ENCODE measurements around the gene ACKR2. TPM values are rescaled to one million over a fixed set of nuclear protein-coding genes. Genes with fewer than 3 reads are reported as not detected.
A peak's percentile ranks its signal among the peaks of the same experiment; 100 is the strongest.

The ACKR2 gene
- total RNA-seq, 1 donor from 2014 or later = 0.41 TPM

DNA sequence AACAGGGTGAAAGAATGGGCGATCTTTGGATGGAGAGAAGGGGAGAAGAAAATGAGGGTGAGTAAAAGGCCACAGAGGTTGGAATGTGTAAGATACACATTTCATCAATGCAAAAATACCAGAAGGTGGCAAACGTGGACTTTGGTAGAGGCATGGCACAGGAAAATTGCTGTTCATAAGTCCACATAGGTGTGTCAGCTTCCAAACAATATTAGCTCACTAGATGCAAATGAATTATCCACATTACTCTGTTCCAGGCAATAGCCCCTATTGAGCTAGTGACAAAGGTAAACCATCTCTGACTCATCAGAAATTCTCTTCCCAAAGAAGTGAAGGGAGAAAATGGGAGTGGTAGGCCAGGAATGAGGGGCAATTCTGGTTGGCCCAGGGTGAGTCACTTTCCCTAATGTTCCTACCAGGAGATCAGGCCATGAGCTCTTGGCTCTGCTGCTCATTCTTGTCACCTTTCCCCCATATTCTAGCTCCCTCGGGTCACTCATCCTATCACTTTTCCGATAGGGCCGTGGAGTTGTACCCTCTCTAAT is 19.9 kb downstream of the ACKR2 start:
- no peak for DNase-seq (ENCODE audit: extremely low read depth, low read depth, low spot score)

DNA sequence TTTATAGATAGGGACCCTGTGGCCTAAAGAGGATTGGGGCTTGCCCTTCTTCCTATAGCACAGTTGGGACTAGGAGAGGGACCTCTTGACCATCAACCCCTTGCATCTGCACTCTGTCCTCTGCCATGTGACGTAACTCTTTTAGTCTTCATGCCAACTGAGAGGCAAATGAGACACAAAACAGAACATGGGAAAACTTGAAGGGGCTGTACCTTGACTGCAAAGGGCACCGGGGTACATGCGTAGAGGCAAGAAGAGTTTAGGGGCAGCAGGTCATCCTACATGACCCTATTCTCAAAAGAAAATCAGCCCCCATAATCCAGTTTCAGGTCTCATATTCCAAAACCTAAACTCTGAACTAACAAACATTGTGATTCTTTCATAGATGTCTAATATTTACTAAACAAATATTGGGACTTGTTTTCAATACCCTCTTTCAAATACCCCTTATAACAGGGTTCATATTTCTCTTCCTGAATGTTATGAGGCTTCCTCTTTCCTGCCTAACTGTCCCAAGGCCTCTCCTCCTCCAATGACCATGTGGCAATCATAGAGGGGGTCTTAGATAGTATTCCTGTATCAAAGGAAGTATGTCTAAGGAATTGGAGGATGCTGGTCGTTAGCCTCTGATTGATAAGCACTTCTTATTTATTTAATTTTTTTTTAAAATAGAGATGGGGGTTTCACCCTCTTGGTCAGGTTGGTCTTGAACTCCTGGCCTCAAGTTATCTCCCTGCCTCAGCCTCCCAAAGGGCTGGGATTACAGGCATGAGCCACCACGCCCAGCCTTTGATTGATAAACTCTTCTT is 20.6 kb downstream of the ACKR2 start:
- no peak for DNase-seq (ENCODE audit: extremely low read depth, low read depth, low spot score)

DNA sequence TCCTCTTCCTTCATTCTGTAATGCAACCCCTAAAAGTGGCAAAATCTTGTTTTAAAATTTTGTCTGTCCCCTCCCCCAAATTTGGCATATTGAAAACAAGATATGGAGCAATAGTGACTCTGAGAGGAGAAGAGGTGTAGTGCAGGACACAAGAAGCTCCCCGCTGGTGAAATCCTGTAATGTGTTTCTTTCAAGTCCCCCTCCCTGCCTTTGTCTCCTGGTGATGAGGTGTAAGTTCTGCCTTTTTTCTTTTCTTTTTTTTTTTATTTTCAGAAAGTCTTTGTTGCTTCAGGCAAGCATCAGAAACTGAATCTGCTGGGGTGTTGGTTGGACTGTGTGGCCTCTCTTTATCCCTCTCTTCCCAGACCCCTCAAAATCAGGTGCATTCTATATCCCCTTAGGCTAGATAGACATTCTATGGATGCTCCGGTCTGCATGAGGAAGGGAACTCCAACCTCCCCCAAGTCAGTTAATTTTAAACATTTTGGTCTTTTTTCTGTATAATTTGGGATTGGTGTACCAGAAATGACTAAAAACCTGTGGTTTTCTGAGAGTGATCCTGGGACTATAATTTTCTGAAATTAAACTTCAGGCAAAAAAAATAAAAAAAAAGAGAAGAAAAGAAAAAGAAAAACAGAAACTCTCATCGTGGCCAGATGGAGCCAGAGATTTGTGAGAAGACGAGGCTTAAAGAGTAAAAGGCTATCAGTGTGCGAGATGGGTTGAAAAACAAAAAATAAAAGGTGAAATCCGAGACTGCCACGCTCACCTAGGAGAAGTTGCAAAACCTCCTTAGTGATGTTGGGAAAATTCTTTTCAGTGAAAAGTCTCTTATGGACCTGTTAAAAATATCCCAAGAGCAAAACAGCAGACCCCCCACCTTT is 21.4 kb downstream of the ACKR2 start:
- no peak for DNase-seq (ENCODE audit: extremely low read depth, low read depth, low spot score)

DNA sequence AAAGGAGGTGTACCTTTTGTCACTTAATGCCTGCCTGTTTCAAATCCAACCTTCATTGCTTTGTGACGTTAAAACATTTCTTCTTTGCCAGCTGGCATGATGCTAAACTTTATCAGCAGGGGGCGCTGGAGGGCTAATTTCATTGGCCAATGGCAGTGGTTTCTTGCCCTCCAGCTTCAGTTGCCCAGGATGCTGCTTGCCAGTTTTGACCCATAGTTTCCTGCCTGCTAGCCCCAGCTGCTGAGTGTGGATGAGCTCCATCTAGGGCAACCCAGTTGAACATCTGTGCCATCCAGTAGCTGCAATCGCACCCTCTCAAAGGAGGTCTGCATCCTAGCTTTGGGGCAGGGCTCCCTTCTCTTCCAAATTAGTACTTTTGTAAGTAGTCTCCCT is 22.1 kb downstream of the ACKR2 start:
- DNase-seq (ENCODE audit: extremely low read depth, low read depth, low spot score) = no peak

DNA sequence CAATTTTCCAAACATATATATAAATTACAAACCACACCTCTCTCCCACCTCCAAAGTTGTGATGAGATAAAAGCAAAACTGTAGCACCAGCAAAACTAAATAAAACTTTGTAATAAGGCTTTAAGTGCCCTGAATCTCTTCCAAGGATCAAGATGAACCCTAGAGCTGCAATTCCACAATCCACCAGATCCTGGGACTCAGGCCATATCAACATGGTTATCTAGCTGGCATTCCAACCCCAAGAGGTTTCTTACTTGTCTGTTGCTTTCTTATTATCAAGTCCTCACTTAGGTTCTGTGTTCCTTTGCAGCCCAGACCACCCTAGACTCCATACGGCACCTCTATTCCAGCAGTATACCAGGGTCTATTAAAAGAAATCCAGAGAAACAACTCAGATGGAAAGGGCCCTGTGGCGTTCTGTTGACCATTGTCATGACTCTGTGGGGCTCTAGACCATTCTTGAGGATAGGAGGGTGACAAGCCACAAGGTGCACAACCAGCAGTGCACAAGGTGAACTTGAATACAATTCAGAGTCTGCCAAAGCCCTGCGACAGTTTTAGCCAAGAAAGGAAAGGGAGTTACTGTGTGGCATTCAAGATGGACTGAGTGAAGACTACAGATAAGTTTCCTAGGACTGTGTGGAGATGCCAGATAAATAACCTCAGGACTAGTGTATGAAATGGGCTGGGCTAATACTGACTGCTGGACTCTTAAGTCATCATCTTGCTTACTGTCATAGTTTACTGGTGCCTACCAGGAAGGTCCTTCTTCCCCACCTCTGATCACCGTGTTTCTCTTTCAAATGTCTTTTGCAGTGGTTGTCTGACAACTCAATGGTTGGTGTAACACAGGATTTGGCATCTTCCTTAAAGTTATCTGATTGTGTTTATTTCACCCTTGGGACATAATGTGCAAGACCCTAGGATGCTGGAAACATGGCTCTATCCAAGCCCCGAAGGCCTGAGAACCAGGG is 27.2 kb downstream of the ACKR2 start:
- DNase-seq (ENCODE audit: extremely low read depth, low read depth, low spot score) = no peak

DNA sequence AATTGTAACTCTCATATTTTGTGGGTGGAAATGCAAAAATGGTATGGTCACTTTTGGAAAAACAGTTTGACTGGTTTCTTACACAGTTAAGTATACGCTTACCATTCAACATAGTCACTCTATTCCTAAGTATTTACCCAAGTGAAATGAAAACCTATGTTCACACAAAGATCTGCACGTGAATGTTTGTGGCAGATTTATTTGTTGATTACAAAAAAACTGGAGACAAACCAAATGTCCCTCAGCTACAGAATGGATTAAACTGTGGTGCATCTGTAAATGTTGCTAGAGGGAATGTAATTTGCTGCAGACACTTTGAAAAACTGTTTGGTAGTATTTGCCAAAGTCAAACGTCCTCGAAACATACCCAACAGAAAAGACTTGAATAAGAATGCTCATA is 29.3 kb downstream of the ACKR2 start:
- no peak for DNase-seq (ENCODE audit: extremely low read depth, low read depth, low spot score)

DNA sequence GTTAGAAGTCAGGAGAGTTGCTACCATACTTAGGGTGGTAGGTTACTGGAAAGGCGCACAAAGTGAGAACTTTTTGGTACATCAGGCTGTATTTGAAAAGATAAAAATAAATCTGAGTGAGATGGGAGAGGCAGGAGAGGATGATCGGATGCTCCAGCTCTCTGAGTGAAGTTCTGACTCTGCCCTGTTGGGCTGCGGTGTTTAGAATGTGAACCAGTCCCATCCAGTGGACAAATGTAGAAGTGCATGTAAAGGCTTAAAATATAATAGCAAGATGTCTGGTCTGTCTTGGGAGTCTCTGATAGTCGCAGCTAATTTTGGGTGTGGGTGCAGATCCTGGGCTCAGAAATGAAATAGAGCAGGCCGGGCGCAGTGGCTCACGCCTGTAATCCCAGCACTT is 30.4 kb downstream of the ACKR2 start:
- peak; percentile 34 for DNase-seq (ENCODE audit: extremely low read depth, low read depth, low spot score)

DNA sequence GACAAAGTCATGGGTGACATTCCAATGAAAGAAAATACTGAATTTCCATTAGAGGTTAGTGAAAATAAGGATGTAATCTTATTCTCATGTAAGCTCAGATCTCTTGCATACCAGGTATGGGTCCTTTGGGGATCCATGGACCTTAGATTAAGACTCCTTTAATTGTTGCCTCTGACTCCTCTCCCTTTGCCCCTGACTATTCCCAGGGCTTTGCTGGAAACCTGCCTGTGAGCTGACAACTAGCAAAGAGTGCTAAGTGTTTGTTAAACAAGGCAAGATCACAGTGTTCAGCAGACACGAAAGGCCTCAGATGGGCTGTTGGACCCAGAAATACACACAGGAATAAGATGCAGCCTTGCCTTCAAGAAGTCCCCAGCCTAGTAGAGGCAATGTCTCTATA is 32.1 kb downstream of the ACKR2 start:
- no peak for DNase-seq (ENCODE audit: extremely low read depth, low read depth, low spot score)

DNA sequence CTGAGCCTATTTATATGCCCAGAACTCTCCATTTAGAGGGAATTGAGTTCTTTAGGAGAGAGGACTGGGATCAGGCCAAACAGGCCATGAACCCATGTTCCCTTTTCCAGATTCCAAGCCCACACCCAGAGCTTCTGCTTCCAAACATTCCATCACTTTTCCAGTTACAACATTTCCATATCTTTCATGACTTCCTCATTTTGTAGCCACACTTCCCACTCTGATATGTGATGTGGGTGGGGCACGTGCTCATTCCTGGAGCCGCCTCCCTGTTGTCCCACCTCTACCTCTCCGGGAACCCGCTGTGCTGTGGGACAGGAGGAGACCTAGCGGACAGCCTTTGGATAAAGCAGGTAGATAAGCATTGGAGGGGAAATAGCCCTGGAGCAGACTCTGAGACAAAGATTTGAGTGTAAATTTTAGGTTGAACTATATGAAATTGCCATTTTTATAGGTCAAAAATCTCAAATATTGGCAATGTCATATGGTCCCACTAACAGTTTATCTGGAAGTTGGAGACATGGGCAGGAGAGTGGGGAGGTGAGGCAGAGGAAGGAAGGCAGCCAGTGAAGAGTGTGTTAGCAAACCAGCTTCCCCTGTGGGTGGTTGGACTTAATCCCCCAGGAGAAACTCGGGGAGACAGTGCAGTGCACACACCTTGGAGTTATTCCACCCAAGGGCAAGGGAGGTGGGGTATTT is 34.6 kb downstream of the ACKR2 start:
- no peak for DNase-seq (ENCODE audit: extremely low read depth, low read depth, low spot score)

DNA sequence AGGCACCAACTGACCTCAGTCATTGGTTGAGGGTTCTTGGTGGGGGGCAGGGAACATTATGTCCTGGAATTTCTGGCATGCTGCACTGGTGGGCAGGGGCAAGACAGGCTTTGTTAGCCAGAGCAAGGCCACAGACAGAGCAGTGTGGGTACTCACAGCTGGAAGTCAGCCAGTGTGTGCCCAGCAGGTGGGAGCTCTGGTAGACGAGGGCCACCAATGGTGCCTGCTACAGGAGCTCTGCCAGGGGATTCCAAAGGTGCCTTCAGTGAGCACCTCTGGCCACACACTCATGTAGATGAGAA is 35.1 kb downstream of the ACKR2 start:
- no peak for DNase-seq (ENCODE audit: extremely low read depth, low read depth, low spot score)

DNA sequence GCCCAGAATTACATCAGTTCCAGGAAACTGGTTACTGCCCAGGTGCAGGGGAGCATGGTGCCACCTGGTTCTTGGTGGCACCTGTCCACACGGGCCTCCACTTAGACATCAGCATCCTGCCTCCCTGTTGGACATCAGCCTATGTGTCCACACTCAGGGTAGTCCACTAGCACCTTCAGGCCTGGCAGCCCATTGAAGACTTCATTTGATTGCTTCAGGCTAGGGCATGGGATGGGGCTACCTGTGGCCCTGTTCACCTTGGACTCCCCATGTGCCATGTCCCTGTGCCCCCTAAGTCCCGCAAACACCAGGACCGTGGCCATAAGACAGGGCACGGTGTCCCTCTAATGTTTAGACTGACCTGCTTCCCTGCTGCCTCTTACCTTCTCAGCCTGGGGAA is 35.6 kb downstream of the ACKR2 start:
- DNase-seq (ENCODE audit: extremely low read depth, low read depth, low spot score) = no peak

DNA sequence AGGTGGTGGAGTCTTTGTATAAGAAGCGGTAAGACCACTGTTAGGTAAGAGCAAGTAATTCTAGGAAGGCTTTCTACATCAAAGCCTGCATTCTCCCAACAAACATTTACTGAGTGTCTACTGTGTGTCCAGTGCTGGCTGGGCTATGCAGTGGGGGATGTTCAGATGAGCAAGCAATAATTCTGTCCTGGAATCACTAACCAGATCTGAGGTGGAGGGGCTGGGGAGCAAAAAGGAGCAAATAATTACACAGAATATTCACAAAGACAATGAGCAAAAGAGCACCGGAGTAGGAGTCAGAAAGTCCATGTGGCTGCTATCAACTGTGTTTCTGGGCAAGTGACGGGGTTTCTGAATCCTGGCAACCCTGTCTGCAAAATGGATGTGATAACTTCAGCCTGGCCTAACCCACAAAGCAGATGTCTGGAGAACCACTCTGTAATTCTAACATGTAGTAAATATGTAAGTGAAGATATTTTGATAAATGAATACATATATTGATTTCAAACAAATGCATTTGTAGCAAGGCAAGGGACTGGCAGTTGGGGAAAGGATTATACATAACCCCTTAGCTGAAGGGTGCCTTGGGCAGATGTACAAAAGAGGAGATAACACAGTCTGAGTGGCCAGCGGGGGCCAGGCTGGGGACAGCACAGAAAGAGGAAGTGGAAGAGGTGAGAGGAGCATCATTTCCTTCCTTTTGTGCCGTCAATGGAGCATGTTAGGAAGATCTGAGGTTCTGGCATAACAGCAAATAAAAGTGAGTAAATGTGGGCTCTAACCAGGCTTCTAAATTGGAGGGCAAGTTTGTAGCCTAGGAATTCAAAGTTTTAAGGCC is 37.7 kb downstream of the ACKR2 start:
- DNase-seq (ENCODE audit: extremely low read depth, low read depth, low spot score) = no peak

DNA sequence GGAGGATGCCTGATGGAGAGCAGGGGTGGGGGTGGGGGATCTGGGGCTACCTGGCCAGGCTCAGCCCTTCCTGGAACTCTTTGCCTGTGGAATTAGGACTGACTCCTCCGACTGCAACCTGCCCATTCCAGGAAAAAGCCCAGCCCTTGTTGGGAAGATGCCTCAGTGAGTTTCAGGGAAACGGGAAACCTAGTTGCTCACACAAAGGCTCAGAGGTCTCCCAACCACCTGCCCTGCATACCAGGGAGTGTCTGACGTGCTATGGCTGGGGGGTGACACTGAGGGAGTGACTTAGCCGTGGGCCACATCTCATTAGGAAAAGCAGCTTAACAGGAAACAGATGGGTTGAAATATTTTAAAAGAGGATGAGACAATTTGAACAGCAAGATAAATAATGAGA is 38.5 kb downstream of the ACKR2 start:
- no peak for DNase-seq (ENCODE audit: extremely low read depth, low read depth, low spot score)

DNA sequence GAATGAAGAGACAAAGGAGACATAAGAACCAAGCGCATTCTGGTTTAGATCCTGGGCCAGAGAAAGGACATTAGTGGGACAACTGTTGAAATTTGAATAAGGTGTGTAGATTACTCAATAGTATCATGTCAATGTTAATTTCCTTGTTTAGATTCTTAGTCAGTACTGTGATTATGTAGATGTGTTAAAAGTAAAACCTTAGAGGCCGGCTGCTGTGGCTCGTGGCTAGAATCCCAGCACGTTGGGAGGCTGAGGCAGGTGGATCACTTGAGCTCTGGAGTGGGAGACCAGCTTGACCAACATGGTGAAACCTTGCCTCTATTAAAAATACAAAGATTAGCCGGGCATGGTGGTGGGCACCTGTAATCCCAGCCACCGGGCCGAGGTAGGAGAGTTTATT is 39.8 kb downstream of the ACKR2 start:
- no peak for DNase-seq (ENCODE audit: extremely low read depth, low read depth, low spot score)

DNA sequence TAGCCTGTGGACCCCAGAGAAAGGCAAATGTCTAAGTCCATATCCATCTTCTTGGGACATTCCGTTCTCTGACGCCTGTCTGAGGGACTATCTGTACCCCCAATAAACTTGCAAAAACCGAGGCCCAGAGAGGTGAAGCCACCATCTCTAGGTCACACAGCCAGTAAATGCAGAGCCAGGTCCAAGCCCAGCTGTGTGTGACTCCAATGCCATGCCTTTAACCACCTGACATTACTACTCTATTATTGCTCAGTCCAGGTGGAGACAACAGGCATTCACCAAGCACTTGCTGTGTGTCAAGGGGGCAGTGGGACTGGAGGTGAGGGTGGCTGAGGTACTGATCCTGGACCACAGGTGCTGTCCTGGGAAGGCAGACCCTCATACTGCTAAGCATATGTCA is 41.0 kb downstream of the ACKR2 start:
- DNase-seq (ENCODE audit: extremely low read depth, low read depth, low spot score) = no peak

DNA sequence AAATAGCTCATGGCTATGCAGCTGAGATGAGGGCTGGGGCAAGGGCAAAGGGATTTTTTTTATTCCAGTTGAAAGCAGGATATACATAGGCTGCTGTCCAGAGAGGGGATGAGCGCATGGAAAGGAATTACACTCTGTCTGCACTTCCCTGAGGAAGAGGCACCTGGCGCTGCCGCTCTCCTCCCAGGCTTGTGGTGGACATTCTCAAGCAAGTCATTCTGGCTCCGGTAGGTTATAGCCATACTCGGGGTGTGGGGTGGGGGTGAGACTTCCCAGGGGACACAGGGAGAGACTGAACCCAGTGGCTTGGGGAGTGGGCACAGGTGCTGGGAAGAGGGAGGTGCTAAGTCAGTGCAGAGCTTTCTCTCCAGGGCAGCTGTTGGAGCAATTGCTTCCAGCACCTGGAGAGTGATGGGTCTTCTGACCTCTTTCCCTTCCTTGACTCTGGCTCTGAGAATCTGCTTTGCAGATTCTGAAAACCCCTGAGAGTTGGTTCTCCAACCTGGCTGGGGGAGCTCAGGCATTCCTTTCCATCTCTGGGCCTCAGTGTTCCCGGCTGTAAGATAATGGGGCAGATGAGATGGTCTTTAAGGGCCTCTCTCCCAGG is 42.1 kb downstream of the ACKR2 start:
- DNase-seq (ENCODE audit: extremely low read depth, low read depth, low spot score) = no peak

DNA sequence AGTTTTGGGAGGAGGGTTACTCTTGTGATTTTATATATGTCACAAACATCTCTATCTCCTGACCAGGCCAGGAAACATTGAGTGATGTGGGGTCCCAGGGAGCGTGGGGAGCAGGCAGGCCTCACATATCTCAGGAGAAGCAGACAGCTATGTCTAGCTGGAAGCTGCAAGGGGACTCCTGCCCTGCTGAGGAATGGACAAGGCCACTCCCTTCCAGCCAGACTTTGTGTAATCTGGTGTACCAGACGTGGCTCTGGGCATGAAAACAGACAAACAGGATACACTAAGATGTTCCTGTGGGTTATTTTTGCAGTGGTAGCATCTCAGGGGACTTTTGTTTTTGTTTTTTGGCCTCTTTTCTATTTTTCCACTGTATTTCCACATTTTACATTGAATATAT is 43.2 kb downstream of the ACKR2 start:
- DNase-seq (ENCODE audit: extremely low read depth, low read depth, low spot score) = no peak

DNA sequence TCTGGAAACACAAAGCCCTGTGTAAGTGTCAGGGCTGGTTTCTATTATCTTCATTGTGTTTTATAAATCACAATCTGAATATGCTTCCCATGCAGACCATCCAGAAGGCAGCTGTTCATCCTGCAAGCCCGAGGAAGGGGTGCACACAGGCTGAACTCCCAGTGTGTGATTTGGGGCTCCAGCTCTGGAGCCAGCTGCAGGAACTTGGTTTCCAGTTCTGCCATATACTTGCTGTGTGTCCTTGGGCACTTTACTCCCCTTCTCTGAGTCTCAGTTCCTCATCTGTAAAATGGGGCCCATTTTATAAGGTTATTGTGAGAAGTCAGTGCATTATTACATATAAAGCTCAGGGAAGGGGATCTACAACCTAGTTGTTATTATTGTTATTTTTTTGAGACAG is 43.8 kb downstream of the ACKR2 start:
- DNase-seq (ENCODE audit: extremely low read depth, low read depth, low spot score) = no peak

DNA sequence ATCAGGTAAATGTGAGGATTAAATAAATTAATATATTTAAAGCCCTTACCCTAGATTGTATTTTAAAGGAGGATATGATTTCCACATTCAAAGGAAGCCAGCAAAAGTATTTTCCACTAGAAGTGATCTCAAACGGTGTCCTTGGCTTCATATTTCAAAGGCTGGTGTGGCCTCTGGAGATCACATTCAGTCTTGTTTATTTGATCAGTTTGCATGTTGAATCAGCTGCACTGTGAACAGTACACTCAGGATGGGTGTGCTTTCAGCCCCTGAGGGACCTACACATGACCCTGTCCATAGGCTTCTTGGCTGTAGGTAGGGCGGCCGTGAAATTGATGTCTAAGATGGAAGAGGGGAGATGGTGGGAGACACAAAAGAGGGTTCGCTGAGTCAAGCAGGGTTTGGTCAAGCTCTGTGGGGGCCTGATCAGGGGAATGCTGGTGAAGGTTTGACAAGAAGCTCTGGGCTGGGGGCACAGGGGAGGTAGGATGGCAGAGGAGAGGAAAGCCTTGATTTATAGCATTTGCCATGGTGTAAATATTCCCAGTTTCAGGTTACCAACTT is 44.6 kb downstream of the ACKR2 start:
- DNase-seq (ENCODE audit: extremely low read depth, low read depth, low spot score) = no peak

Measured in glomerular endothelial cell (primary cell).